HL-60 (cell line): ENCODE data around the gene FOXF1.

Source experiments
- CTCF ChIP-seq: IDR thresholded peaks from one replicate; pipeline ENCODE4 v1.5.1; 2011; ENCODE audit warnings: low read length, control low read depth, inconsistent platforms; ENCODE audit not compliant: insufficient read depth
- POLR2AphosphoS5 ChIP-seq: IDR thresholded peaks from 2 replicates; pipeline ENCODE4 v1.6.1; 2012; ENCODE audit warnings: low read depth

- TF ChIP-seq CTCF (no peak), POLR2AphosphoS5 (no peak)
These were observed 5.0 kb upstream of the FOXF1 start for GRCh38 chr16:86505185-86505898.
